GM18498 (cell line): ENCODE measurements around the gene SLC4A5.
"Not testable (repeated sequence)": the region's sequence is repeated elsewhere in the genome, so short reads cannot be mapped to it uniquely, and the experiment has no call there.

ENCODE experiments used
- ATAC-seq: cut with Tn5 transposase; IDR thresholded peaks from one replicate; pipeline ENCODE4 v1.9.1; 2021; ENCODE audit warnings: mild to moderate bottlenecking, moderate library complexity; ENCODE audit not compliant: unreplicated experiment

The SLC4A5 gene

DNA sequence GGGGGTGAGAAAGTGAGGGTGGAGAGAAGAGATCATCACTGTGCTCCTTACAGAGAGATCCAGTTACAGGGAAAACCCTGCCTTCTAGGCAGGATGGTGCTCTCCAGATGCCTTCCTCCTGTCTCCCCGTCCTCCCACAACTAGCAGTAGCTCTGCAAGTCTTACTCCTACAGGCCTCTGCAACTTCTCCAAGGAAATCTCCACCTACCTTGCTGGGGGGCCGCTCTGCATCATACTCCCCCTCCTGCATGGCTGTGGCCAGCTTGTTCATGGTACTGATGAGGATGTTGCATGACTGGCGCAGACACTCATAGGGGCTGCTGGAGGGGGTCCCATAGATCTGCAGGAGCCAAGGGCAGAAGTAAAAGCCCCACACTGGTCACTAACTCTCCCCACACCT is 22.8 kb upstream of the SLC4A5 start:
- no peak for ATAC-seq

DNA sequence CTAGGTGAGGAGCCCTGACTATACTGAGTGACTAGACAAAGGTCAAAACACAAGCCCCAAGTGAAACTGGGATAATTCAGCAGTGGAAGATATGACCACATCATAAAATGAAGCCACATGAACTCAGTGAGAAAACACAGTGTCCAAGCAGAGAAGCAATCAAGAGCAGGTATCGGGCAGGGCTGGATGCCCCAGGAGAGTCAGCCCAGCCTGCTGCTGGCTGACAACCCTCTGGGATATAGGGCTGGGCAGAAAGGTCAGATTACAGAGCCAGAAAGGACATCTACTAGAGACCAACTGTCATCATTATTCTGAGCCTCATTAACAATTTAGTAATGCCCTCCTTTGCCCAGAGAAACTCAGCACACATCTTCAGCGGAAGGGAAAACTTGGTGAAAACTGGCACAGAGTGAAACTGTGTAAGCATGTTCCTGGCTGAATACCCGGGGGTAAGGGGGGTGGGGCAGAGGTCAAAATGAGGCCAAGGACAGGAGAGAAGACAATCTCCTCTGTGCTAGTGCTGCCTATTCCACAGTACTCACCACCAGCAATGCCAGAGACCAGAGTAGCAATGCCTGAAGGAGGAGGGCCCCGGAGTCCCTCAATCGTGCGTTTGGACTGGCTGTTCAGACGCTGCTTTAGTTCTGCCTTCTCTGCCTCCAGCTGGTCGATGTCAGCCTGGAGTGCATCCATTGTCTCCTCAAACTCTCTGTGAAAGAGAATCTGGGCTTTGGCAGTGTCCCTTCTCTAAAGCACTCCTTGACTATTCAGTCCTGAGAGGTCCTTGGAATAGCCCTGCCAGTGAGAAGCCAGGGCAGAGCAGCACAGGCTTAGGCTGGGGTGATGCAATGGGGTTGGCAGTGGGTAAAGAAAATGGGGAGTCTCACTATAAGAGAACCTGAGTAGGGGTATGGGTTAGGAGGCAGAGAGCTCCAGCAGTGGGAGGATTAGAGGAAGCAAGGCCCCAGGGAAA is 21.6 kb upstream of the SLC4A5 start:
- no peak for ATAC-seq

DNA sequence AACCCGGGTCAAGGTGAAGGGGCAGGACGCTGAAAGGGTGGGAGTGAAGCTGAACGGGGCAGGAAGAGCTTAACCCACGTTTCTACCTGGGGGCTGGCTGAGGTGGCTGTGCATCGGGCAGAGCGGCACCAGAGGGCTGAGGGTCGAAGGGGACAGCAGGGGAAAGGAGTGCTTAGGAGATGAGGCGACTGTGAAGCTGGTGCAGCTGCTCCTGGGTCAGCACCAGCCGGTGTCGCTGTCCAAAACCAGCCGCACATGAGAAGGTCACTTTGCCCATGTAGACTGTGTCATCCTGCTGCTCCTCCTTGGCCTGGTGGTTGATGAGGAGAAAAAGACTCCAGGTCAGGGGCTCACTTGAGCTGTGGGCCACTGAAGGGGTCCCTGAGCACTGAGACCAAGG is 18.1 kb upstream of the SLC4A5 start:
- no peak for ATAC-seq

DNA sequence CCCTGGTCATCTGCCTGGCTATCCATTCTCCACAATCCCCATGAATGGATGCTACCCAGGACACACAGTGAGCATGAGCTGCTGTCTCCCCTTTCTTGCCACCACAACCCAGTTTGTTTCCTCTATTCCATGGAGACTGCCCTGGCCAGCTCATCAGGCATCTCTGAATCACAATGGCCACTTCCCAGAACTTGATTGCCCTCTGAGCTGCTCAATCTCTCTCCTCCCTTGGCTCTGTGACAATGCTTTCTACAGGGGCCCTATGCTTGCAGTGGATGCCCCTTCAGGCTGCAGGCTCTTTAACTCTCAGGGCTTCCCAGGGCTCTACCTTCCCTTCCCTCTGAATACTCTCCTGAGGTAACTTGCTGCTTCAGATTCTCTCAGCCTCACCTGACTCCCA is 14.4 kb upstream of the SLC4A5 start:
- ATAC-seq: no peak

DNA sequence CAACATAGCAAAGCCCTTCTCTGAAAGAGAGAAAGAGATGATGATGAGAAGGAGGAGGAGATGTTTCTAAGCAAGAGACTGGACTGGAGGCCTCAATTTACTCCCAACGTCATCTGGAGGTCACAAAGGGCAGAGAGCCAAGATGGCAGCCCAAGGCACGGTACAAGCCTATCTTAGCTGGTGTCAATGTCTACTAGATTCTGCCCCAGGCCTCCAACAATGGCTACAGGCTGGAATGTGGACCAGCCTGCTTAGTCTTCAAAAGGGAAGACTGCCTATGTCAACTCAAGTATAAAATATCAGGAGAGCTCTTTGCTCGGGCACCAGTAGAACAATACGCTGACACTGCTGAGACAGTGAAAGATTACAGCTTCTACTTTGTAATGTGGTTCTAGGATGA is 6.7 kb upstream of the SLC4A5 start:
- ATAC-seq: no peak

DNA sequence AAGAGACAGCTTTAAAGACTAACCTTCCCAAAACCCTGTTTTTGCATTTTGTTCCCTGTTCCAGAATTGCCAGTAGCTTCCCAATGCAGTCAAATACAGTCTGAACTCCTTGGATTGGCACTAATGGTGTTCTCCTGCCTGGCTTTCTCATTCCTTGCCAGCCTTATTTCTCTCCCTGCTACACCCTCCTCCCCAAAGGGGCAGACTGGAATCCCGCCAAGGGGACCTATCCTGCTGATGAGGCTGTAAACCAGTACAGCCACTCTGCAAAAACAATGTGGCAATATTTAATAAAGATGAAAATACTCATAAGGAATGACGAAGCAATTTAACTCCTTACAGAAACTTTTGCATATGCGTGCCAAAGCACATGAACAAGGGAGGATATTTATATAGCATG is 4.5 kb upstream of the SLC4A5 start:
- no peak for ATAC-seq

DNA sequence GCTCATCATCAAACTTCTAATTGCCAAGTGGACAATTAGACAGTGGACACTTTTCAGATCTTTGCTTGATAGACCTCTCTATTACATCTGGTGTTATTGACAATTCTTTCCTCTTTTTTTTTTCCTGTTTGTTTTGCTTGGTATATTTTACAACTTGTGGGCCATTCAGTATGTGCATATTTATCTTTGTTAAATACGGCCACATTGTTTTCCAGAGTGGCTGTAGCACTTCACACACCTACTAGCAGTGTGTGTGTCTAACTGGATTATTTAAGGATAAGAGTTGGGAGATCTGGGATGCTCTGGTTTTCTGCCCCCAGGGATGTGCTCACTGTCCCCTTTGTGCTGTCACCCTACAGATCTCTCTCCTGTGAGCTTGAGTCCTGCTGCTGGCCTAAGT is 4.1 kb upstream of the SLC4A5 start:
- no peak for ATAC-seq

DNA sequence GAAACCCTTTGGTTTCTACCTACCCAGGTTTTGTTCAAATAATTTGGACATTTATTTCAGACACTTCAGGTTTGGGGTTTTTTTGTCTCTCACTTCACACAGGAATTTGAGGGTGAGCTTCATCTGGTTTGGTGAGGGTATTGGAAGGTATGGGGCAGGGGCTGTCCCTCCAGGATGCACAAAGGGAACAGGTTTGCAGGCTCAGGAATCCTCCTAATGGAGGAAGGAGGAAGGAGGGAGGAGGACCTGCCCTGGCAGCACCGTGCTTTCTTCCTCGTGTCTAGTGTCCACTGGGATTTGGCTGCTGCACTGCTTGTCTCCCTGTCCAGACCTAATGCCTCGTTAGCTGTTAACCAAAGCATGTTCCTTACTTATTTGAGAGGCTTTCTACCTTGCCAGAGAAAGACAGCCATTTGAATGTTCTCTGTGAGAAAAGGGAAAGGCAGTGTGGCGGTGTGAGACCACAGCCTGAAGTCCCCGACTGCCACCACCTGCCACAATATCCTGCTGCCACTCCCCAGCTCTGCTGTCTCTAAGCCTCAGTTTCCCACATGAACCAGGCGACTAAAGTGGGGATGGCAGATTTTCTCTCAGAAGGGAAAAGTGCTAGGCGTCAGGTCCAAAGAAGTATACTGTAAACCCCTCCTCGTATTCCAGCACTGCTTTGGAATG is 2.2 kb upstream of the SLC4A5 start:
- ATAC-seq: no peak

DNA sequence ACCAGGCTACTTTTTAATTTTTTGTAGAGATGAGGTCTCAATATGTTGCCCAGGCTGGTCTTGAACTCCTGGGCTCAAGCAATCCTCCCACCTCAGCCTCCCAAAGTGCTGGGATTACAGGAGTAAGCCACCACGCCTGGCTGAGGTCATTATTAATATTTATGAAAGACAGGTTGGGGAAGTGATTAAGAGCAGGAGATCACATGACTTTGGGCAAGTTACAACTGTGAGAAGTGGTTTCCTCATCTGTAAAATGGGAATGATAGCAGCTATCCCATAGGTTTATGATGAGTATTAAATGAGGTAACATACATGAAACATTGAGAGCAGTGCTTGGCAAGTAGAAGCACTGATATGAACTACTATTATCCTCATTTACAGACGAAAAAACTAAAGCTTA is 7.0 kb downstream of the SLC4A5 start:
- ATAC-seq: not testable (repeated sequence)

DNA sequence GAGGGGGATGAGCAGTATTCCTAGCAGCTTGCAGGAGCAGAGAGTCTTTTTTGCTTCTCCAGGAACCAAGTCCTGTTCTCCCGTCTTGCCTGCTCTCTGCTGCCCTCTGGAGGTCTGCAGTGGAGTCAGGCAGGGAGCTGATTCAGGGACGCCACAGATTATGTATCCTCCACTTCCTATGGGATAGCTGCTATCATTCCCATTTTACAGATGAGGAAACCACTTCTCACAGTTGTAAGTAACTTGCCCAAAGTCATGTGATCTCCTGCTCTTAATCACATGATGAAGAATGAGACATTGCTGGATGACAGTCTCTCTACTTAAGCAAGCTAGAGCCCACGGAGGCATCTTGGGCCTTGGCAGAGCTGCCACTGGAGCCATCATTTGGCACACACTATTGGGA is 8.3 kb downstream of the SLC4A5 start:
- no peak for ATAC-seq

DNA sequence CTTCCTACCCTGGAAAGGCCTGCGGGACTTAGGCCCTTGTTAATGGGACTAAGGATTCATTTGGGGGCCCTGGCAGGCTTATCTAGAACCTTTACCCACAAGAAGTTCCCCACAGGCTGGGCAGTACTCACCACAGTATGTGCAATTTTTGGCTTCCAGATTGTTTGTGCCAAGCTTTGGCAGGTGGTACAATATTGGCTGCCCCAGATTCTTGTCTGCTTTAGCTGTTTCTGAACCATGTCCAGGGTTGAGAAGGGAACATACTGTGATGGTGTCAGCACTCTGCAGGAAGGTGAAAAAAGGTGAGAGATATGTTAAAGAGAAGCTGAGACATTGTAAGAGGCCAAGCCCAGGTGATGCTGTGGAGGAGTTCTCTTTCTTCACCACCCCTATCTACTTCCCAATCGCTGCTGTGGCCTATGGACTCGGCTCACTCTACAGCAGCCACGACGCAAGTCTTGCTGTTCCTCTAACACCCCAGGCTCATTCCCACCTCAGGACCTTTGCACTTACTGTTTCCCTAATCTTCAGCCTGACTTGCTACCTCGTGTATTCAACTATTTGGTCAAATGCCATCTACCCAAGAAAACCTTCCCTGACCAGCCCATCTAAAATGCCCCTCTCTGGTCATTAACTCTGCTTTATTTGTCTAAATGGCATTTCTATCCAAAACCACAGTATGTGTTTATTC is 9.2 kb downstream of the SLC4A5 start:
- ATAC-seq: no peak

DNA sequence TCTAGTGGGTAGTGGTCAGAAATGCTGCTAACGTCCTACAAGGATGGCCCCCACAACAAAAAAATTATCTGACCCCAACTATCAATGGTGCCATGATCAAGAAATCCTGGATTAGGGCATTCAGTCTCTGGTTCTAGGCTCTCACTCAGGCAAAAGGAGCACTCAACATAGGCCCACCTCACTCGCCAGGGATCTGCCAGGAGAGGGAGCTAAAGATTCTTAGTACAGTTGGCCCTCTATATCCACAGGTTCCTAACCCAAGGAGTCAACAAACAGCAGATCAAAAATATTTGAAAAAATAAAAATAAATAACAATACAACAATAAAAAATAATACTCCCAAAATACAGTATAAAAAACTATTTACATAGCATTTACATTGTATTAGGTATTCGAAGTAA is 10.0 kb downstream of the SLC4A5 start:
- no peak for ATAC-seq

DNA sequence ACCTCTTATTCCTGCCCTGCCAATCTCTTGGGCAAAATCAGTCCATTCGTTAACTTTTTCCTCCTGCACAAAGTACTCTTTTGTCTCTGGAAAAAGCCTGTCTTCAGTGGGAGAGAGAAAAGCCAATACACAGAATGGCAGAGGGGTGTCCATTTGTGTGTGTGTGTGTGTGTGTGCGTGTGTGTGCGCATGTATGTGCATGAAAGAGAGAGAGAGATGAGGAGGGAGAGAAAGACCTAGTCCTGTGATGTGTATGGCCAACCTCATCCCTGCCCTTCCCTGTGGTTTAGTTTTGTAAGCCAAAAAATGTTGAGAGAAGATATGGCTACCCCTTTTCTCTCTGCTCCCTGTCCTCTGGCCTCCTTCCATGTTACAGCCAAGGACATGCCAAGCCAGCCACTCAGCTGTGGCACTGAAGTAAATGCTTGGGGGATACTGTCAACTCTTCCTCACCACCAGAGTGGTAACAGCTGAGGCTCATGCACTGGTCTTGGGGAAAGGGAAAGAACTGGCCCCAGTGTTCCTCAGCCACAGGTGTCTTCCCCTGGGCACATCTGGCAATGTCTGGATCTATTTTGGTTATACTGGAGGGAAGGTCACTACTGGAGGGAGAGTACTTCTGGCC is 10.6 kb downstream of the SLC4A5 start:
- ATAC-seq: no peak

DNA sequence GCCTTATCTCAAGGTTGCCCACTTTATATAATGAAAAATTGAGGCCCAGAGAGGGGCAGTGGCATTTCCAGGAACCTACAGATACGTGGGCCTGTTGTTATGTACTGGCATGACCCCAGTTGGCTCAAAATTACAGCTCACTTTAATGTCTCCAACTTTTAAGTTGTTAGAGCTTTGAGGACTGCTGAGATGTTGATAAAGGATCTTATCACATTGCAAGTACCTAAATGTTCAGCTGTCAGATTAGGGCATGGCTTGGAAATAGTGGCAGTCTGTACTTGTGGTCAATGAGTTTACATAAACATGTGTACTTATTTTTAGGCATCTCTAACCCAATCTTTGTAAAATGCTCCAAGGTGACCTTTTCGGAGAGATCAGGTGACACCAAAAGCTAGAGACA is 14.6 kb downstream of the SLC4A5 start:
- ATAC-seq: no peak

DNA sequence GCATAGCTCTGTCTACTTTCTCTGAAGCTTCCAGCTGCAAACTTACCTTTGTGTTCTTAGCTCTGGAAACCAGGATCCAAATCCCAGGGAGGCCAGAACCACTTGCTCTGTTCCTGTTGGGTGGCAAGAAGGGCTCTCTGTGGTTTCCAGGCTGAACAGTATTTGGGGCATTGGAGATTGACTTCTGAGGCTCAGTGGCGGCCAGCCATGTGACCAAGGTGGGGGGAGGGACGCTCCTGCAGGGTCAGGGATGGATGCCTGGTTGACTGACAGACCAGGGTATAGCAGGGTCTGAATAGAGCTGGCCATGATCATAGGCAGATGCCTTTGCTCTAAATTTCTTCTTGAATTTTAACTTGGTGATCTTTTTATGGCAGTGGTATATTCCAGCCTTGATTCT is 15.1 kb downstream of the SLC4A5 start:
- ATAC-seq: no peak

DNA sequence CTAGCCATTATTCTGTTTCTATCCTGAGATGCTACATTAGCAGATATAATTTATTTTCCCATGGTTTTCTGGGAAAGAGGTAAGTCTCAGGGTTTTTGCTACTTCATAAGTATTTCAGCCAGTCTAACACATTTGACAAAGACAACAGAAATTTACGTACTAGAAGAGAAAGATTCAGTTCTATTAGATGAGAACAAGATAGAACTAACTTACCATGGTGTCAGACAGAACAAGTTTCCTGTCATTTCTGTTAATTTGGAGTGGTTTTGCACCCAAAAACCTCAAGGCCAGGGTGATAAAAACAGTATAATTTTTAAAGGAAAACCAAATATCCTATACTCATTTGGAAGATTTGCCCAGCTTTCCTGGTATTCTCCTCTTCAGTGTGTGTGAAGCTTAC is 15.6 kb downstream of the SLC4A5 start:
- ATAC-seq: no peak

DNA sequence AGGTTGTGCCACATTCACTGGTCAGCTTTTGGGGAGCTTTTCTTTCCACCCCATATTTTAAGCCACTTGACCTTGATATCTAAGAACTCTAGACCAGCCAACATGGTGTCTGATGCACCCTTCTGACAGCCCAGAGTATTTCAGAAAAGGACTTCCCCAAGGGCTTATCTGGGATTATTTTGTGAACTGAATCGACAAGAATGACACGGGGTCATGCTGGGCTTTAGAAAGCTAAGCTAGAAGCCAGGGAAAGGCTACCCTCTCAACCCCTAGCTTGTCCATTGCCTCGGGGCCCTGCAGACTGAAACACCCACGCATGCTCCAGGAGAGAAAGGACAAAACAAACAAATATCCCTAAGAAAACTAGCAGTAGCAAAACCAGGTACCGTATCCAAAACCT is 16.0 kb downstream of the SLC4A5 start:
- no peak for ATAC-seq

DNA sequence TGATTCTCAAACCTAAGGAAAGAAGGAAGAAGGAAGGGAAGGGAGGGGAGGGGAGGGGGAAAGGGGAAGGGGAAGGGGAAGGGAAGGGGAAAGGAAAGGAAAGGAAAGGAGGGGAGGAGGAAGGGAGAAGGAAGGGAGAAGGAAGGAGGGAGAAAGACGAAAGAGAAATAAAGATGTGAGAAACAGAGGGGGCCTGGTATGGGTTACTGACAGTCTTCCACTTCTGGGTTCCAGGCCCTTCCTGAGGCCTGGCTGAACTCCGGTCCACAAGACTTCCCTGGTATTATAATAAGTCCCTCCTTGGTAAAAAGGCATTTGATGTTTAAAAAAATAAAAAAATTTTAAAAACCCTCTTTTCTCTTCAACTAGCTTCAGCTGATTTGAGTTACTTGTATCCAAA is 17.4 kb downstream of the SLC4A5 start:
- no peak for ATAC-seq

DNA sequence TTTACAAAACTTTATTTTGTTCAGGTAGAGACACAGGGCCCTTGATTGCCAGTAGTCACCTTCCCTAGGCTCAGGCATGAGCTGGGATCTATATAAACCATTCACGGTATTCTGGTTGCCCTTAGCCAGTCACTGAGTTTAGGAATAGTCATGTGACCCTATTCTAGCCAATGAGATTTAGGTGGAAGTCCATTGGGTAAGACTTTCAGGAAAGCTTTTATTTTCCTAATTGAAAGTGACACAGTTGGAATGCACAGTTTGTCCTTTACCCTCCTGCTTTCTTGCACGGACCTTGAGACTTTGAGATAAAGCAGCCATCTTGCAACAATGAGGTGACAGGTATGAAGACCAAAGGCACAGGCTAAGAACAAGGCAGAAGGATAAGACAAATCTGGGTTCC is 21.5 kb downstream of the SLC4A5 start:
- no peak for ATAC-seq

DNA sequence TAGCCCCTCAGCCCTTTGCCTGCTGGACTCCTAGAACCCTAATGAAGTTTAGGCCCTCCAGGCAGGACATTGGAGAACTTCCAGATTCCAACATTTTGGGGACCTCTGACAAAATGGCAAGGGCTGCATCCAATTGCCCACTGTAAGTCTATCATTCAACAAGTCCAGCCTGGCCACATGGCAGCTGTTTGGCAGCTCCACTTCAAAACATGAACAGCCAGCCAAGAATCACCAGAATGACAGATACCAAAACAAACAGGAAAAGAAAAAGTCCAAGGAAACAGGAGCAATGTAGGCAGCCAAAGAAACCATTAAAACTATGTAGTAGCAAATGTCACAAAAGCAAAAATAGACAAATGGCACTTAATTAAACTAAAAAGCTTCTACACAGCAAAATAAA is 25.5 kb downstream of the SLC4A5 start:
- no peak for ATAC-seq

DNA sequence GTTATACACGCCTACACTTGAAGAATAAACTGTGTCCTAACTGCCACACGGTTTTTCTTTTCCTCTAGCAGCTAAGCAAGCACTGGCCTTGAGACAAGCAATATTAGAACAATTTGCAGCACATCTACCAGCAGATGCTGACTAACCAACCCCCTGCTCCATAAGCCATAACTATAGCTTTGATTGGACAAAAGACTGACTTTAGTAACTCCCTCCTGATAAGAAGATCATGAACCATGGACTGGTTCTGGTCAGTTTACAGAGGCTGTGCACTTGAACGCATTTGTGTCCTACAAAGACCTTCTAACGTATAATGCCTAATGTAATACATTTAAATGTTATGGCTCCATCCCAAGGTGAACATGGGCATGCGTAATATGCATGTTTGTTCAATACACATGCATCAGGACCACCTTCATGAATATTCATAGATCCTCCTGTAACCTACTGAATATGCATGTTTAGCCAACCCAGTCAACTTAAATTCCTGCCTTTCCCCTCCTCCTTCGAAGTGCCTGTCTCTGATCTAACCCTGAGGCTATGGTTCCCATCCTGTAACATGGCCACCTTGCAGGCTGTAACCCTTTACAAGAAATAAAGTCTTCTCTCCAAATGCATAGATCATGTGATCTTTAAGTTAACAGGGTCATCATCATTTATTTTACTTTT is 26.5 kb downstream of the SLC4A5 start:
- ATAC-seq: no peak
